Stimulated activated CD8-positive, alpha-beta memory T cell treated with anti-CD3 and anti-CD28 coated beads, Interleukin-15, amount 100 ng/mL, for 24 hours (primary cell): Measurements from ENCODE around the gene C8B.

ENCODE experiments used
- DNase-seq: peaks from one replicate; pipeline ENCODE4 v3.0.0-alpha.2; 2020; ENCODE audit warnings: low read depth

The C8B gene

DNA sequence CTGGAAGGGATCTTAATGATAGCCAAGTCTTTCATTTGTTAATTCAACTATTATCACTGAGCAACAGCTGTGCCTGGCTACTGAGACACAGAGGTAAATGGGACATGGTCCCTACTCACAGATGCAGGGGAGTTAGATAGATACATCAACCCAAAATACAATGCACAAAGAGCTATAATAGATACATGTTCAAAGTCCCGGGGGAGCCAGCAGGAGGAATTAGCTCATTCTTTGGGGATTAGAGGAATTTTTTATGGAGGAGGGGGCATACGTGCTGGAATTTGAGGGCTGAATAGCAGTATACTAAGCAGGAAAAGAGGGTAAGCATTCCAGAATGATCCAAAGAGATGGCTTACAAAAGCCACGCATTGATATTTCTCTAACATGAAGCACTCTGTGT lies 34.6 kb downstream of the C8B start:
- DNase-seq, result no peak

DNA sequence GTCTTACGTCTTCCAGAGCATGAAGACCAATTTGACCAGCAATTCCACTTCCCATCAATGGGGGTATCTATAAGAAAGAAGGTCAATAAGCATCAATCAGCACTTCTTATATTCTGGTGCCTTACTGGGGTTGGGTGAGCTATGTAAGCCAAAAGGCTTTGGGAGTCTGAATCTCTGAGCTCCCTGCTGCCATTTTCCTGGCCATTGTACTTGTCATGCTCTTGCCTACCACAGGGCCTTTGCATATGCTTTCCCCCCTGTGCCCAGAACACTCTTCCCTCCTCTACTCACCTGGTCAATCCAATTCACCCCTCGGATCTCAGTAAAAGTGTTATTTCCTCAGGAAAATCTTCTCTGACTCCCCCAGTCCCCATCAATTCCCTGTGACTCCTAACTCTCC lies 36.3 kb downstream of the C8B start:
- no peak for DNase-seq

DNA sequence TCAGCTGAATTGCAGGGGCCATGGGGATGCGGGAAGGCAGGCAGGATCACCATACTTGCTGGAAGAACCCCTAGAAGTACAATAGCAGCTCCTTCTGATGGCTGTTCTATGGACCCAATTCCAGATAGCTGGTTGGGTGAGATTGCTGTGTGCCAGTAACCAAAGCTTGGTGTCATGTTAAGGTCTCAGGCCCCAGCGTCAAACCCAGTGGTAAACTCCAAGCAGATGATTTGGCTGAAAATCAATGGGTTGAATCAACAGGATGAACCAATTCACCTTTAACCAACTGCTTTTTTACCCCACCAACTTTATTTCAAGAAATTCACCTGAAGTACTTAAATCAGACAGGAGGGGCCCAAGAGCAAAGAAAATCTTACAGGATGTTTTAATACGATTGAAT lies 37.8 kb downstream of the C8B start:
- DNase-seq, result no peak

DNA sequence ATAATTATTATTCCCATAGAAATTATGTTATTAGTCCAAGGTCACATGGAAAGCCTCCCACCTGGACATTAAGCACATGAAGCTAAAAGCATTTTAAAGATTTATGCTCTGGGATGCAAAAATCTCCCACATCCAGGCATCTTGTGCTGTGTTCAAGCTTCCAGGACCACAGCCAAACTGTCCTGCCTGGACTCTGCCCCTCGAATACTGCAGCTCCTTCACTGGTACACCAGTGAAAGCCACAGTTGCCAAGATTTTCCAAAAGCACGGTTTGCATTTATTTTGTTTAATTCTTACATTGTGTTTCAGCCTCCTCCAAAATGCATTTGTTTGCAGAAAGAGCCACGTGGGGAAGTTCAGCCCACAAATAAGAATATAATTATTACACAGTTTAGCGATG lies 38.6 kb downstream of the C8B start:
- no peak for DNase-seq

DNA sequence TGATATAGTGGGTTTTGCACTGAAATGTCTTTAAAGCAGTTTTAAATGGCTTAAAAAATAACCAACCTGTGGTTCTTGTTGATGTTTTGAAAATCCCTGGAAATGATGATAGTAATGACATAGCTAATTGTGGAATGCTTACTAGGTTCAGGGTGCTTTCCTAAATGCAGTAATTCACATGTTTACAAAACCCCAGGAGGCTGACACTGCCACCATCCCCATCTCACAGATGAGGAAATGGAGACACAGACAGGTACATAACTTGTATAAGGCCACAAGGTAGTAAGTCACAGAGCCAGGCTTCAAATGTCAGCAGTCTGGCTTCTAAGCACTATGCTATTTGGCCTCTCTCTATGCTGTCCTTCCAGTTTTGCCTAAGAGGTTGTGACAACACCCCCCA lies 40.6 kb downstream of the C8B start:
- no peak for DNase-seq

DNA sequence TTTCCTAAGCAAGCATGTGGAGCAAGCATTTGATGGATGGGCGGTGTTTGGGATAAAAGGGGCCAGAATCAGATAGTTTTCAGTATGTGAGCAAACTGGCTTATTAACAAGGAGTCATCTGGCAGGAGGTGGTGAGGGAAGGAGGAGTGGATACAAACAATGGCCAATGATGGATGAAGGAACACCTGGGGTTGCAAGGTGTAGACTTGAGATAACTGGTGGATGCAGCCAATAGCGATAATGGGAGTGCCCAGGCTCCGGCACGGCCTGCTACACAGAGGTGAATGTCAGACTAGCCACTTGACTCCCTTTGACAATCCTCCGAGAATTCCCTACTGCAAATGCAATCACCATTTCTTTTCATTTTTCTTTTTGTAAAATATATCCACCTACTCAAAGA lies 41.7 kb downstream of the C8B start:
- no peak for DNase-seq

DNA sequence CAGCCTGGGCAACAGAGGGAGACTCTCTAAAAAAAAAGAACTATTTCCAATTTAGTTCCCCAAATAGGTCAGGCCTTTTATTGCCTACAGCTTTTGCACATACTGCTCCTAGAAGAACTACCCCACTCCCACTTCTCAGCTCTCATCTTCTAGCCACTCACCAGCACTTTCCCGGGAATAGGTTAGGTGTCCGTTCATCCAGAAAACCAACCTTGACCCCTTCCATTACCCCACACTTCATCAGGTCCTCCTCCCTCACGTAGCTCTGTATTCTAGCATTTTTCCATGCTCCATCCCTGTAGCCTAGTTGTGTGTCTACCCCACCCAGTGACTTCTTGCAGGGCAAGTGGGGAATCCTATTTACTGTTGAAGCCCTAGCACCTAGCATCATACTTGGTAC lies 42.6 kb downstream of the C8B start:
- no peak for DNase-seq

DNA sequence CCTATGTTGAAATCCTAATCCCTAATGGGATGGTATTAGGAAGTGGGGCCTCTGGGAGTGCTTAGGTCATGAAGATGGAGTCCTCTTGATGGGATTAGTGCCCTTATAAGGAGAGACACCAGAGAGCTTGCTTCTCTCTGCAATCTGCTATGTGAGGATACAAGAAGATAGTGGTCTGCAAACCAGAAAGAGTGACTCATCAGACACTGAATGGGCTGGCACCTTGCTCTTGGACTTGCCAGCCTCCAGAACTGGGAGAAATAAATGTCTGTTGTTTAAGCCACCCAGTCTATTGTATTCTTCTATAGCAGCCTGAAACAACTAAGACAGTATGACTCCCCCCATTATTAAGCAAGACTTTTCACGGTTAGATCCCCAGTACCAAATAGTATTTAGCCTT lies 43.3 kb downstream of the C8B start:
- DNase-seq, result no peak

DNA sequence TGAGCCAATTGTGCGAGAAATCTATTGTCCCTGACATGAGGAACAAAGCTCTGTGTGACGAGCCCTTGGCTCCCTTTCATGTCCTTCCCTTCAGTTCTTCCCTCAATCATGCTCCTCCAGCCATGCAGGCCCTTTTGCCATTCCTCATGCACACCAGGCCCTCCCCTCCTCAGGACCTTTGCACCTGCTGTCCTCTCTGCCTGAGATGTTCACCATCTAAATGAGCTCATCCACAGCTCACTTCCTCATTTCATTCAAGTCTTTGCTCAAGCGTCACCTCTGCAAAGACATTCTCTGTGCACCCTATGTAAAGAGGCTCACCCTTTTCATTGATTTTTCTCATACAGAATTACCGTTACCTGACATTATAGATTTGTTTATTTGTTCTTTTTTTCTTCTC lies 43.7 kb downstream of the C8B start:
- DNase-seq, result no peak

DNA sequence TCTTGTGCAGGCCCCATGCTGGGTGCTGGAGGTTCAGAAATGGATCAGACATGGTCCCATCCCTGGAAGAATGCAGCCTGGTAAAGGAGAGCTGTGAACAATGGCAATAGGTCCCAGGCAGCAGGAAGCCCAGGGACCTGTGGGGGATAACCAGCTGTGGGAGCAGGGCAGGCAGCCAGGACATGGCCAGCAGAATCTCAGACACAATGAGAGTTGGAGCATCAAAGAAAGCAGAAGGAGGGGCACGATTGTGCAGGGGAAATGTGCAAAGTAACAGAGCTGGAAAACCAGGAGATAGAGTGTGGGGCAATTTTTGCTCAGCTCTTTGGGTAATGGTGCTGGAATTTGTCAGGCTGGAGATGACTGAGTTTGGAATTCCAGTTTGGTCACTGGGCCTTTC lies 44.3 kb downstream of the C8B start:
- DNase-seq, result no peak

DNA sequence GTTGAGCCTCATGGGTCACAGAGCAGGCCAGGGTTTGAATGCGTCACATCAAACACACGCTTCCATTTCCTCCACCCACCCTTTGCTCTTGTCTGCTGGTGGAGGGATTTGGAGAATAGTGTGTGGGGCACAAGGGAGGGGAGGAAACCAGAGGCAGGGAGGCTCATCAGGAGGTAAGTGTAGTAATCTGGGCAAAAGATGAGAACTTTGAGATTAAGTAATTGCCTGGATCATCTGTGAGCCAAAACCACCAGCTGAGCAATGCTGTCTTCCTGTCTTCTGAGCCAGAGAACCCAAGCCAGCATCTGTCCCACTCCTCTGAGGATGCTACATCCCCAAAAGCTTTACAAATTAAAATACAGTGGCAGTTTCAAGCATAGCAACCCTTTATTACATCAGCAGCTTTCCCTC lies 45.2 kb downstream of the C8B start:
- no peak for DNase-seq

DNA sequence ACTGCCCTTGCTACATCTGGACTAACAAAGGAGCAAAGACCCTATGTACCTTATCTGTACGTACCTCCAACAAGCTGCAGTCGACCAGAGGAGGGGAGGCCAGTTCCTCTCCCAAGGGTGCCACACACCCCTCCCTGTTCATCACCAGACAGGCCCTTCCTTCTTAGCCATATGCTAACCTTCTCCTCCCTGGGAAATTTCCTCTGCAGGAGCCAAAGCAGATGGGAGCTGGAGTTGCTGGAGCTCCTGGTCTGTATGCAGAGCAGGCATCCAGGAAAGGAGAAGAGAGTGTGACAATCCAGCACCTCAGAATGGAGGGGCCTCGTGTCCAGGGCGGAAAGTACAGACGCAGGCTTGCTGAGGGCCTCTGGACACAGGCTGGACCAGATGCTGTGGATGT lies 48.5 kb downstream of the C8B start:
- no peak for DNase-seq

DNA sequence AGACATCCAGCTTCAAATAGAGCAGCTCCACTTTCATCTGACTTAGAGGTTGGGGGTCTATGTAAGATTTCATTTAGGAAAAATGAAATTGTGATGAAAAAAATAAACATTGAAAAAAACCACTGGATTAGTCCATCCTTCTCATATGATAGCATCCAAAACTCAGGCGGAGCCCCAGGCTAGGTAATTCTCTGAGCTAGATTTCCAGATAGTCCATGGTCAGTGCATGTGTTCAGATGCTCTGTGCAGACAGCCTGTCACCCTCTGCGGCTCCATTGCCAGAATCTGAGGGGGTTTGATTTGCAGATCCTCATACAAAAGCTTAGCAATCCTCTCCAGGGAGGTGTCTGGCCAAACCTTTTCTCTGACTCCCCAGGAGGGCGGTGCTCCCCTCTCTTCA lies 49.2 kb downstream of the C8B start:
- no peak for DNase-seq

DNA sequence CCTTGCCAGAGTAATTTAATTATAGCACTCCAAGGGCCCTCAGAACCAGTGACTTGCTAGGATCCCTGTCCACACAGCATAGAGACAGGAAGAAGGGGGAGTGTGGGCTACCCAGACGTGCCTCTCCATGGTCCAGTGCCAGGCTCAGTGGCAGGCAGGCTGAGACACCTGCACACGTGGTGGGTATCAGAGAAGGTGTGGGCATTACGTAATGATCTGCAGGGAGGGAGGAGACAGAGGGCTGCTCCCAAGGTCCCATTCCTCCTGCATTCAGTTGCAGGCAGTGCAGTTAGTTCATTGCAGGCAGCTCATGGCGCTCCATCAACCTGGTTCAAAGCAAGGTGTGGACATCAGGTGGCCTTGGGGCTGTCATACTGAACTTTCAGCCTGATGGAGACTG lies 49.9 kb downstream of the C8B start:
- no peak for DNase-seq

DNA sequence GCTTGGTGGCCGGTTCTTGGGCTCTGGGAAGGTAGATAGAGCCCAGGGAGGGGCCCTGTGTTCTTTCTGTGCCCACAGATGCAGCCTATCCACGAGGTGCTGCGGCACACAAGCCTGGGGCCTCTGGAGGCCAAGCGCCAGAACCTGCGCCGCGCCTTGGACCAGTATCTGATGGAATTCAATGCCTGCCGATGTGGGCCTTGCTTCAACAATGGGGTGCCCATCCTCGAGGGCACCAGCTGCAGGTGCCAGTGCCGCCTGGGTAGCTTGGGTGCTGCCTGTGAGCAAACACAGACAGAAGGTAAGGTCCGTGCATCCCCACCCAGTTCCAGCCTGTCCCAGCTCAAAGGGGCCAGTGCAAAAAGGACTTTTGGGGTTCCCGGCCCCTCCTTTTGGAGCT lies 53.5 kb downstream of the C8B start:
- no peak for DNase-seq

DNA sequence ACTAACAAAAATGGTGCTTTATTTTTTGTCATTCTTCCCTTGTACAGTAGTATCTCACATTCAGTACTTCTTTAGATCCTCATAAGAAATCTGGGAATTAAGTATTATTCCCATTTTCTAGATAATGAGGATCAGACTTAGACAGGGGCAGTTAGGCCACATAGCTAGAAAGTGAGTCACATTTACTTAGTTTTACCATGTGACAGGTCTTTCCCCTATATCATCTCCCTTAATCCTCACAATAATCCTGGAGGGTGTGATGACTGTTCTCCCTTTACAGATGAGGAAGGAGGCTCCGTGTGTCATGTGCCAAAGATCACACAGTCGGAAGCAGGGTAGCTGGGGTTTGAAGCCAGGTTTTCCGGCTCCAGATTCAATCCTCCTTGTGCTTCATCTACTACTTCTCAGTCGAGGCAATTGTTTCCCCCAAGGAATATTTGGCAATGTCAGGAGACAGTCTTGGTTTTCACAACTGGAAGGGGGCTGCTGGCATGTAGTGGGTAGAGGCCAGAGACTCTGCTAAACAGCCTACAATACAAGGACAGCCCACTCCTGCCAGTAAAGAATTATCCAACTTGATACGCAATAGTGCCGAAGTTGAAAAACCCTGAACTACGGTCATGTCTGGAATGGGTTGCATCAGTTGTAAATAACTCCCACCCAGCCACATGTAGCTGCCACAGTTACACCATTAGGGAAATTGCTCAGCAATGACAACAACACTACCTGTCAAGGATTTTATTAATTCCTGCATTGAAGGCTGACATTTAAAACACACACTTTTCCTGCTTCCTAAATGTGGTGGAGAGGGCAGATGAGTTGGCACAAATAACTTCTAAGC lies 54.5 kb downstream of the C8B start:
- no peak for DNase-seq

DNA sequence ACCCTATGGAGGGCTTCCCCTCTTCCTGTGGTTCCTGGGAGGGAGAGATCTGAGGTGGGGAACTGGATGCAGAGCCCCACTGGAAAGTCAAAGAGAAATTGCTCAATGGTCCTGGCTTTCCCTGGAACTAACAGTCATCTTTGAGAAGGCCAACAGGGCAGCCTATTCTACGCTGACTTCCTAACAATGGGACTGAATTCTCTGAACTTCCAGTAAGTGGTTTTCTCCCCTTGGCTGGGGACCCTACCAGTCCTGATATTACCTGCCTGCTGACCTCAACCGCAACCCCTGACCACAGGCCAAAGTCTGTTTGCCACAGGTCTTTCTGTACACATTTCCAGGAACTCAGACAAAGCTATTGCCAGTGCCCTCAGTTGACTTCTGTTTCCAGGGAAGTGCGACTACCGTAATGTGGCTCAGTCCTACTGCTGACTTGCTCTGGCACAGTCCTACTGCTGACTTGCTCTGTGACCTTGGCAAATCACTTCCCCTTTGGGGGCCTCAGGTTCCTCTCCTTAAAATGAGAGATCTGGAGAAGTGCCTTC lies 55.3 kb downstream of the C8B start:
- DNase-seq, result no peak

DNA sequence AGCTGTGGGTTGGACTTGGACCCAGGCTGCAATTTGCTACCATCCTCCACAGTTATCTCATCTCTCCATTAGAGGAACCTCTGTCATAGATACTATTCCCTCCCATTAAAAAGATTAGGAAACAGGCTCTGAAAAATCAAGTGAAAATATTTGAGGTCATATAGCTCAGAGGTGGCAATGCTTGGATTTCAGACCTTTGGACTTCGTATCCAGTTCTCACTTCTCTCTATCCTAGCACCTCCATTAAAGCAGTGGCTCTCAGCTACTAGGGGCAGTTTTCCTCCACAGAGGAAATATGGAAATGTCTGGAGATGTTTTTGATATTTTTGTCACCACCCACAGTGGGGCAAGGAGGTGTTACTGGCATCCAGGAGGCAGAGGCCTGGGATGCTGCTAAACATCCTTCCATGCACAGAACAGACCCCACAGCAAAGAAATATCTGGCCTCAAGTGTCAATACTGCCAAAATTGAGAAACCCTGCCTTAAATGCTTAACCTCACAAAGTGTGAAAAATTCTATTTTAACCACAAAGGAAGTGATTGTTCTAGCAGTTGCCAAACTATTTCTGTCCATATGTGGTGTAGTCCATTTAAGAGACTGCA lies 57.1 kb downstream of the C8B start:
- DNase-seq, result no peak

DNA sequence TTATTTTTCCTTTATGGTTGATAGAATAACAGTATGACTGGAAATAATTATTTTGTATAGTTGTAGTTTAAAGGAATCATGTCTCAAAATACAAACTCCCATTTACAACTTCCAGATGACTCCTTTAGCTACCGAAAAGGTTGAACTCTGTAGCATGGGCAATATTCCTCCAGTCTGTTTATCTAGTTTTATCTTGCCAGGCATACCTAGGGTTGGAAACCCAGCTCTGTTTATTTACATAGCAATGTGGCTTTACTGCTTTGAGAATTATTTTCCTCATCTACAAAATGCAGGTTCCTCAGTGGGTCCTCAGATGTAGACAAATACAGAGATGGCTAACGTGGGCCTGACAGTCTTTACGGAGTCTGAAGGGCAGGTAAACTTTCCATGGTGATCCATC lies 60.1 kb downstream of the C8B start:
- DNase-seq, result no peak

DNA sequence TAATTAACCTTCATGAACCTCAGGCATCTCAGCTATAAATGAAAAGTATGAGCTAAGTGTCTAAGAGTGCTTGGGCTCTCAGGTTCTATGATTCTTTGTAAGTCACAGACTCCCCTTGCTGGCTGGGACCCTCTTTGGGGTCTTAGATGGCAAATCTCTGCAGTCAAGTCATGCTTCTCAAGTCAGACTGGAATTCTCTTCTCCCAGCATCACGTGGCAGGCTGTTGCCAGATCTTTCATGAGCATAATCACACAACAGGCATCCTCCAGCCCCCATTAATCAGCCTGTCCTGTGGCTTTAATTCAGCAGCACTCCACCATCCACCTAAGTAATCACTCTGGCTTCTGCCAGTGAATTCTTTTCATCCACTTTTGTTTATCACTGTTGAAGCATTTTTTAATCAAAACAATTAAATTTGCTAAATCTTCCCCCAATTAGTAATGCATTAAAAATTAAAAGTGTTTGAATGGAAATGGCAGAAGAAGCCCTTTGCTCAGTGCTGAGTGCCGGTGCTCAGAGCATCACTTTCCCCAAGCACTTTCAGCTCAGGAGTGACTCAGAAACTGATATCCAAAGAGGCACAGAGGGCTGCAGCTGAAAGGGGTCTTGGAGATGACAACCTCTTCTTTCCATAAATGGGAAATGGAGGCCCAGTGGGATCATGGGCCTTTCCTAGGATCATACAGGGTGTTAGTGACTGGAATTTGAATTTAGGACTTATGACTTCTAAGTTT lies 61.0 kb downstream of the C8B start:
- DNase-seq, result no peak

DNA sequence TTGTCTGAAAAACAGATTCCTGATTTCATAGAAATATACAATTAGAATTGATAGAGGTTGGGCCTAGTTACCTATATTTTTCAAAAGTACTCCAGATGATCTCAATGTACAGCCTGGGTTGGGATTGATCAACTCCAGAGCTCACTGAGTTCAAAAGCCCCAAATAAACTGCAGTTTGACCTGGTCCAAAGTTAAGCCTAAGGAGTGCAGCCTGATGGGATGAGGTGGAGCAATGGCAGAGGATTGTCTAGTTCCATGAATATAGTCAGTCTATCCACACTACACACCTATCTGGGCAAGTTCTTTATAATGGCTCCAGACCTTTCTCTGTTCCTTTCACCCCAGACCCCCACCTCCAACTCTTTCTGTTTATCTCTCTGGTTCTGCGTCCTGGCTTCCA lies 62.0 kb downstream of the C8B start:
- no peak for DNase-seq

DNA sequence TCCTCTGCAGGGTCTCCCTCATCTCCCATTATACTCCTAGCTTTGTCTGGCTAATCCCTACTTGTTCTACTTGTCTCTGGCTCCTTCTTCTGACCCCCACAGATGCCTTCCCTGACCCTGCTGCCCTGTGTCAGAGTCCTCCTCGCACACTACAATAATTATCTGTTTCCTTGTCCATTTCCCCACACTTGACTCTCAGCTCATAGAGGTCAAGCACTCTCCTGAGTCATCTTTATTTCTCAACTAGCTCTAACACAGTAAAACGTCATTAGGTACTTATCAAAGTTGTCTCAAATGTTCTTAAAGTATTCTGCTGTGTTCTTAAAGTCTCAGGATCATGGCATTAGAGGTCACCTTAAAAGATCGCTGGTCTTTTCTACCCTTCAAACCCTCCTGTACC lies 64.1 kb downstream of the C8B start:
- DNase-seq, result no peak

DNA sequence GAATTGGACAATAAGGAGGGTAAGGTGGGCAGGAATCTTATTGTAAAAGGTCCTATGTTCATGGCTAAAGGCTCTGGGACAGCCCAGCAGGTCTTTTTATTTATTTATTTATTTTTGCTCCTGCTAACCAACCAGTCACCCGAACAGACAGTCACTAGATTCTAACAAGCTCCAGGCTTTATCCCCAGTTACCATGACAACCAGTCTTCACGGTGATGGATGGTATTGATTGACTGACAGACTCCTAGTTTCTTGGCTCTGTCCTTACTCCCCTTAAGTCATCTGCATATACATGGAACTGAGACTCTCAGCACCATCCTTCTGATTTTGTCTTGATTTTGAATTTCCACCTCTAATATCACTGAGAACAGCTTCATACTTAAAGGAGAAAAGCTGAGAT lies 66.9 kb downstream of the C8B start:
- DNase-seq, result no peak
